Activated CD4-positive, alpha-beta T cell treated with anti-CD3 and anti-CD28 coated beads, Interleukin-2, amount 10 ng/mL, durations not matched to agents 7 days and 5 days (primary cell): ENCODE data around the gene PITRM1. TPM values are rescaled to one million over a fixed set of nuclear protein-coding genes. Genes with fewer than 3 reads are reported as not detected.

Experiments
- CTCF ChIA-PET: fragments of 350-600 bp; sonication (Branson Sonifier 250); formaldehyde crosslinking; loops from one replicate; lab custom pipeline; 2021; ENCODE audit warnings: antibody characterized with exemption; lab: Charles Lee
- POLR2A ChIA-PET: fragments of 350-600 bp; sonication (Branson Sonifier 250); formaldehyde crosslinking; loops from one replicate; lab custom pipeline; 2021; ENCODE audit warnings: antibody characterized with exemption; lab: Charles Lee
- DNase-seq: peaks from one replicate; pipeline ENCODE4 v3.0.0-alpha.2; 2020
- H3K27ac Mint-ChIP-seq: one replicate; pipeline ENCODE4 v1.8.0; 2021; ENCODE audit warnings: mild to moderate bottlenecking, moderate library complexity, mixed read lengths
- H3K27me3 Mint-ChIP-seq: one replicate; pipeline ENCODE4 v1.8.0; 2021; ENCODE audit warnings: mixed read lengths
- H3K36me3 Mint-ChIP-seq: one replicate; pipeline ENCODE4 v1.8.0; 2021; ENCODE audit warnings: low read depth, mixed read lengths
- H3K4me1 Mint-ChIP-seq: one replicate; pipeline ENCODE4 v1.8.0; 2021; ENCODE audit warnings: mixed read lengths
- H3K4me3 Mint-ChIP-seq: one replicate; pipeline ENCODE4 v1.8.0; 2021; ENCODE audit warnings: mild to moderate bottlenecking, moderate library complexity, mixed read lengths
- H3K9me3 Mint-ChIP-seq: one replicate; pipeline ENCODE4 v1.8.0; 2021; ENCODE audit warnings: mixed read lengths
- total RNA-seq, 2 experiments: library from RNA; stranded (reverse); gene quantifications; one replicate each; pipeline ENCODE4 v1.2.3, GENCODE V29; 2021

PITRM1 gene
- total RNA-seq, 2 experiments from 2014 or later: 57.4 to 58.0 TPM

DNA sequence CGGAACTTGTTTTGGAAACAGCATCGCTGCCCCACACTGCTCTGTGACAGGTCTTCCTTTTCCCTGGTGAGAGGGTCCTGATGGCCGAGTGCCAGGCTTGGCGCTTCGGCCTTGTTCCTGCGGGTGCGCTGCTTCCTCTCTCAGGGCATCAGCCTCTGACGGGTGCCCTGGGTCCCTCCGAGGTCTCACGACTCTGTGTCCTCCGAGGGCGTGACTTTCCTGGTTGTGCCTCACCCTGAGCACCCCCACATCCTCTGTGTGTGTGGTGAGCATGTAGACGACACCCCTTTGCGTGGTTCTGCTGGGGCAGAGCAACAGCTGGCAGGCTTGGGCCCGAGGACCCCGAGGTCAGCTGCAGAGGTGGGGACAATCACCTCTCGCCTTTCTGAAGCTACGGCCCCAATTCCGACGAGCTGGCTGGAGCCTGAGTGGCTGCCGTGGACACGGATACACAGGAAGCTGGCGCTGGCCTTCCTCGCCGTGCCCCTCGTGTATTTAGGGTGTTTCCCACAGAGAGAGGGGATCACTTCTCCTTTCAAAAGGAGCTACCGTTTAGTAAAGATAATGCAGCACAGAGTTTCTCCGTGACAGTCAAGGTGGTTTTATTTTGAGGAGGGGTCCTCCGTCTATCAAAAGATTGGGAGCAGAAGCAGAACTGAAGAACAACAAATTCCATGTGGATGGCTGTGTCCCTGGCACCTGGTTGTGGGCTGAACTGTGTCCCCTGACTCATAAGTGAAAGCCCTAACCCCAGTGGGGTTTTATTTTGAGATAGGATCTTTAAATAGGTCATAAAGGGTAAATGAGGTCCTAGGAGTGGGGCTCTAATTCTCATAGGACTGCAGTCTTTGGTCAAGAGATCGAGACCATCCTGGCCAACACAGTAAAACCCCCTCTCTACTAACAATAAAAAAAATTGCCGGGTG is 36.2 kb upstream of the PITRM1 start:
- Mint-ChIP-seq H3K4me1 (no peaks in the 10 kb centered on the region), H3K4me3 (no peak overlapping the region), H3K36me3 (no peaks in the 10 kb centered on the region), H3K27ac (no peak overlapping the region), H3K9me3 (no peaks in the 10 kb centered on the region), H3K27me3 (peaks cover 41% of the 10 kb centered on the region)
- DNase-seq: no peak
- CTCF ChIA-PET: interaction anchor here (1.3 kb wide), 1 partner anchor 15 kb away, joined by 3 read pairs; no protein-coding TSS in a partner anchor
- POLR2A ChIA-PET: no interaction called here

DNA sequence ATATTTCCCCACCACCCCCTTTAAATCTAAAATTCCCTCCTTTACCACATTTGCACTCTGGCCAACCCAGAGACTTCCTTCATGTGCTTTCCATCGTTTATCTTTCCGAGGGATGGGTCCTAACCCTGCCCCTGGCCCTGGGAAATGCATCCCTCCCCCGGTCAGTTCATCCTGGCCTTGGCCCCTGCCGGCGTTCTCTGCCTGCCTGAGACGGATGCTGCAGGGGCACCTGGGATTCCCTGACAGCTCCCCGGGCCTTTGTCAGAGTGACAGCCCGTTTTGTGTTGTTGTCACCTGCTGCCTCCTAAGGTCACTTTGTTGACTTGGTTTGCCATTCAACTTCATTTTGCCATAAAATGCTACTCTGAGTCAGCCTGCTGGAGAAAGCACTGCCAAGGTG is 34.8 kb upstream of the PITRM1 start:
- CTCF ChIA-PET: no interaction called here
- H3K4me3 Mint-ChIP-seq: no peak overlapping the region
- H3K36me3 Mint-ChIP-seq: no peaks in the 10 kb centered on the region
- POLR2A ChIA-PET: no interaction called here
- no peaks in the 10 kb centered on the region for H3K9me3 Mint-ChIP-seq
- no peak overlapping the region for H3K27ac Mint-ChIP-seq
- no peak for DNase-seq
- peaks cover 48% of the 10 kb centered on the region for H3K27me3 Mint-ChIP-seq
- H3K4me1 Mint-ChIP-seq: no peaks in the 10 kb centered on the region

DNA sequence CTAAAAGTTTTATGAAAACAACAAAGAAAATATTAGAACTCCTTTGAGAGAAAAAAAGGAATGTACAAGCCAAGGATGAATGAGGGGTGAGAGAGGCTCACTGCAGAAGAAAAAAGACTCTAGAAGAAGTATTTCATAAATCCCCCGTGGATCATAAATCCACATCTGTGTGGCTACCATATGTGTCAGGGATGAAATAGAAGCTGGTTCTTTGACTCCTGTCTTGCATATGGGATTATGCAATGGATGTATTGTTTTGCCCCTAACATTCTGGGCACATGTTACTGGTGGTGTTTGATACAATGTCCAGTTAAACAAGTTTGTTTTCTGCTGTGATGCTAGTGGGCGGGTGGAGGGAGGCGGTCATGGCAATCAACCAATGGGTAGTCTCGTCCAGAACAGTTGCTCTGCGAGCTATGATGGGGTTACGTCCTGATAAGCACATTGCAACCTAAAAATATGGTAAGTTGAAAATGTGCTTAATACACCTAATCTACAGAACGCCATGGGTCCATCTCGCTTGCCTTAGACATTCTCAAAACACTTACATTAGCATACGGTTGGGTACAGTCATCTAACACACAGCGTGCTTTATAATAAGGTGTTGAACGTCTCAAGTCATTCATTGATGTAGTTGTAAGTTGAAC is 34.1 kb upstream of the PITRM1 start:
- Mint-ChIP-seq H3K4me1 (no peaks in the 10 kb centered on the region), H3K36me3 (no peaks in the 10 kb centered on the region), H3K4me3 (no peak overlapping the region), H3K27me3 (peaks cover 51% of the 10 kb centered on the region), H3K9me3 (no peaks in the 10 kb centered on the region), H3K27ac (no peak overlapping the region)
- ChIA-PET CTCF (no interaction called here), POLR2A (no interaction called here)
- DNase-seq: no peak

DNA sequence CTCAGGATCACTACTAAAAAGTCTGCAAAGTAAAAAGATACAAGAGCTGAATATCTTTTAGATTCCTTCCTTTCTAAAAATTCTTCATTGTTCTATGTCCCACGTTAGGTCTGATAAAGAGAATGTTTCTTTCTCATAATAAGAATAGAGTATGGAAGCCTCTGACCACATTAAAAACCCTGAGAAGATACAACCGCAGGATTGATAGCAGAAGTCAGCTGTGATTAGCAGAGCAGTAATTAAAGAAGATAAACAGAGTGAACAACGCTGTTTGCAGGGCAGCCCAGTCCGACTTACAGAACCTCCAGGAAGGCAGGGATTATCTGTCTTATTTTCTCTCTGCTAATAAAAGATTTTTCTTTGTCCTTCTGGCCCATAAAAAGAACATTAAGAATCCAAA is 31.4 kb upstream of the PITRM1 start:
- no peaks in the 10 kb centered on the region for H3K4me1 Mint-ChIP-seq
- POLR2A ChIA-PET: no interaction called here

DNA sequence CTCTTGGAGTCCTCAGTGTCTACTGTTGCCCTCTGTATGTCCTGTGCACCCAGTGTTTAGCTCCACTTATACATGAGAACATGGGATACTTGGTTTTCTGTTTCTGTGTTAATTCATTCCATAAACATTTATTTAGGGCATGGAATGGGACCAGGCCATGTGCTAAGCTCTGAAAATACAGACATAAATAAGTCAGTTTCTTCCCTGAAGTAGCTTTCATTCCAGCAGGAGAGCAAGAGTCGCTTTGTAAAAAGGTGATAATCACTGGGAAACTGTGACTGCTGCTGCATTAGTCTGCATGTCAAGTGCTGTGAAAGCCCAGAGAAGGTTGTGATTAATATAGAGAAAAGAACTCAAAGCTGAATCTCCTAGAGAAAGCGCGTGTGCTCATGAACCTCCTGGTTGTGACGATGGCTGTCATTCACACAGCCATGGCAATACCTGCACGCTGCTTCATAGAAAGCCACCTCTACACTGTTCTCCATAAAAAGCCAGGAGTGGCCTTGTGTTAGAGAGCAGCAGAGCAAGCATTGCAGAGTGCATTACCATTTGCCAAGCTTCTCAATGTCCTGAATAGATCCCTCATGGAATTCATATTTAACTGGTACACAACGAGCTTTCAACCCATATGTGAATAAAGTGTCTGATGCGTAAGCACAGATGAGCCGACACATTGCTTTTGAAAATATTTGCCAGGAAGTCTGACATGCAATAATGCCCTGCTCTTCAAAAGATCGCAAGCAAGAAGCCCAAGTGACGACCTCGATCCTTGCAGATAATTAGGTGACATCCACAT is 30.6 kb upstream of the PITRM1 start:
- DNase-seq: no peak
- Mint-ChIP-seq H3K27me3 (peaks cover 64% of the 10 kb centered on the region), H3K4me1 (peaks cover 5% of the 10 kb centered on the region), H3K27ac (no peak overlapping the region), H3K9me3 (no peaks in the 10 kb centered on the region), H3K36me3 (no peaks in the 10 kb centered on the region), H3K4me3 (no peak overlapping the region)
- ChIA-PET CTCF (interaction anchor here (1.5 kb wide), 1 partner anchor 11 kb away, joined by 3 read pairs; no protein-coding TSS in a partner anchor), POLR2A (no interaction called here)

More for the DNA sequence above, 31.4 kb upstream of the PITRM1 start:
- no peak overlapping the region for H3K4me3 Mint-ChIP-seq
- H3K27ac Mint-ChIP-seq: no peak overlapping the region
- H3K36me3 Mint-ChIP-seq: no peaks in the 10 kb centered on the region
- CTCF ChIA-PET: interaction anchor here (1.3 kb wide), 1 partner anchor 11 kb away, joined by 4 read pairs; no protein-coding TSS in a partner anchor
- no peak for DNase-seq
- no peaks in the 10 kb centered on the region for H3K9me3 Mint-ChIP-seq
- peaks cover 58% of the 10 kb centered on the region for H3K27me3 Mint-ChIP-seq

DNA sequence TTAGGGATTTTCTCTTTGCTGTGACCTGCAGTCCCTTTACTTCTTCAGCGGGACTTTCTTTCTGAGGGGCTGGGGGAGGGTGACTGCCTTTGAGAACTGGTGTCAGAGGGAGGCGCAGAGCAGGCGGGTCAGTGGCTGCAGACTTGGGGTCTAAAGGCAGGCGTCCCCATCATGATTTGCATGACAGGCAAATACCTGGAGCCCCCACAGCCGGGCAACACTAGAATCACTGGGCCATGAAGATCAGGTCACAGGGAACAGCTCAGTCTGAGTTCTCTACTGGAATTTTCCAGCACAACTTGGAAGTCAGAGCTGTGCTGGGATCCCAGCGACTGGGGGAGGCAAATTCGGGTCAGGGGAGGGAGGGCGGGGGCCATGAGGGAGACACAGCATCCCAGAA is 29.2 kb upstream of the PITRM1 start:
- Mint-ChIP-seq H3K9me3 (no peaks in the 10 kb centered on the region), H3K4me3 (no peak overlapping the region), H3K36me3 (no peaks in the 10 kb centered on the region), H3K4me1 (peaks cover 14% of the 10 kb centered on the region), H3K27ac (no peak overlapping the region), H3K27me3 (peaks cover 66% of the 10 kb centered on the region)
- CTCF ChIA-PET: interaction anchor here (1.5 kb wide), 1 partner anchor 9 kb away, joined by 3 read pairs; no protein-coding TSS in a partner anchor
- POLR2A ChIA-PET: no interaction called here
- DNase-seq: no peak

DNA sequence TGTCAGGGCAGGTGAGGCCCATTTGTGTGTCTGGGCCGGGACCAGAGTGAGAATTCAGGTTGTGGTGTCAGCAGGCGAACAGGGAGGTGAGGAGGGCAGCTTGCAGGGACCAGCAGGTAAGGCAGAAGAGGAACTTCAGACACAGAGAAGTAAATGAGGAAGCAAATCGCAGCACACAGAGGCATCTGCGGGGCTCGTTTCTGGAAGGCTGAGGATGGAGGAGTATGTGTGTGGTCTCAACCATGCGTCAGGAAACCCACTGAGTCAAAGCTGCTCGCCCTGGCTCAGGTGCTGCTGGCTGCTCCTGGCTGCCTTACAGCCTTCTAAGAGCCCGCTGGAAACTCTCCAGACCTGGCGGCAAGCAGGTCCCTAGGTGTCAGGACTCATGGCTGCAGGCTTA is 26.9 kb upstream of the PITRM1 start:
- H3K4me1 Mint-ChIP-seq: peaks cover 14% of the 10 kb centered on the region
- no peak overlapping the region for H3K27ac Mint-ChIP-seq
- ChIA-PET CTCF (no interaction called here), POLR2A (no interaction called here)
- H3K36me3 Mint-ChIP-seq: no peaks in the 10 kb centered on the region
- H3K4me3 Mint-ChIP-seq: no peak overlapping the region
- no peaks in the 10 kb centered on the region for H3K9me3 Mint-ChIP-seq
- H3K27me3 Mint-ChIP-seq: peaks cover 76% of the 10 kb centered on the region
- no peak for DNase-seq

DNA sequence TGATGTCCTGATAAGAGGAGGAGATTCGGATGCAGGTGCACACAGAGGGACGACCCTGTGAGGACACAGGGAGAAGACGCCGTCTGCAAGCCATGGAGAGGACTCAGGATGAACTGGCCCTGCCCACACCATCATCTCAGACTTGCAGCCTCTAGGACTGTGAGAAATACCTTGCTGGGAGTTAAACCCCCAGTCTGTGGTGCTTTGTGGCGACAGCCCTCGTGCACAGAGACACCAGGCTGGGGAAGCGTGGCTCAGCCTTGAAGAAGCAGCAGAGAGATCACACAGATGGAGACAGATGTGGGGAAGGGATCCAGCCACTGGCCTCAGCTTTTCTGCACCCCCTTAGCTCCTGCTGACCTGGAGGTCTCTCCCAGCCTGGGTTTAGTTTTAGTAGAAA is 26.3 kb upstream of the PITRM1 start:
- no peak for DNase-seq
- H3K27ac Mint-ChIP-seq: no peak overlapping the region
- H3K27me3 Mint-ChIP-seq: peaks cover 80% of the 10 kb centered on the region
- ChIA-PET CTCF (no interaction called here), POLR2A (no interaction called here)
- no peaks in the 10 kb centered on the region for H3K9me3 Mint-ChIP-seq
- H3K4me1 Mint-ChIP-seq: peaks cover 14% of the 10 kb centered on the region
- no peaks in the 10 kb centered on the region for H3K36me3 Mint-ChIP-seq
- no peak overlapping the region for H3K4me3 Mint-ChIP-seq

DNA sequence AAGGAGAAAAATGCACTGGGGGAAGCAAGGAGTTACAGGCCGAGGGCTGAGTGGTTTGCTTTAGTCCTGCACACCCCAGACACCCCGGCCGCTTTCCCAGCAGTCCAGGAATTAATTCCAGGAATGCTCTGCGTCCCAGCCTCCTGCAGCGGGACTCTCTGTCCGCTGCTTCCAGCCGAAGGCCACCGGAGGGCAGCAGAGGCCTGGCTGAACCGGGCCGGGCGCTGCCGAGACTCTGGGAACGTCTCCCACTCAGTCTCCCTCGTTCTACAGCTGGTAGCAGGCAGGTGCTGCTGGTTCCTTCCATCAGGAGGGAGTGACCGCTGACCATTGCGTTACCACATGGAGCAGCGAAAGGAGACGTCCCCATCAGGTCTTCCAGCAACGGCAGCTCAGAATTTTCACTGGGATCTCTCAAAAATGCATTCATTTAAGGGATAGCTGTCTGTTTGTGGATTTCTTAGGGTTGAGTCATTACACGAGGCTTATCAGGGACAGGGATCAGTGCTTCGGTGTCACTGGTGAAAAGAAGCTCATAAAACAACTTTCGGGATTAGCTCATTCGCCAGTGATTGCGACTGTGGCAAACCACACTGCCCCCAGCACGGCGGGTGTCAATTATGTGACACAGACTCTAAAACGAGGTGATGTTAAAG is 24.9 kb upstream of the PITRM1 start:
- peak; percentile 72 for DNase-seq
- Mint-ChIP-seq H3K4me1 (peaks cover 14% of the 10 kb centered on the region), H3K36me3 (no peaks in the 10 kb centered on the region), H3K4me3 (peak overlapping the region; percentile 0), H3K27me3 (peaks cover 79% of the 10 kb centered on the region), H3K27ac (no peak overlapping the region), H3K9me3 (no peaks in the 10 kb centered on the region)
- ChIA-PET POLR2A (interaction anchor here (0.6 to 0.7 kb wide), 2 partner anchors 24 to 579 kb away, joined by 4 to 5 read pairs; no protein-coding TSS in a partner anchor), CTCF (interaction anchor here (0.6 to 1.3 kb wide), 5 partner anchors 10 to 578 kb away, joined by 3 to 4 read pairs (median 3); no protein-coding TSS in a partner anchor)

DNA sequence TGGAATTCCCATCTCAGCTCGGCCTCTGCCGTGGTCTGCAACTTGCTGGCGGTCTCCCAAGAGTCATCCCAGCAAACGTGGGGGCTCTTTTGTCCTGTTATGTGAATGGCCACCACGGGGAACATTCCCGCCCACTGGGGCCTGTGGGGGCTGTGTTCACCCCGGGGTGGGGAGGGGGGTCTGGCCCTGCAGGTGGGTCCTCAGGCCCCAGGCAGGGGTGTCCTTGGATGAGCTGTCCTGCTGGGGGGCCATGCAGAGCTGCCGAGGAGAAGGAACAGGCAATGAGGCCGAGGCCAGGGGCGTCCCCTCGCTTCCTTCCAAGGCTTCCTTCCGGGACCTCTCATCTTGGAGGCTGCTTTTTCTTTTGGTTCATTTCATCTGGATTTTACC is 24.4 kb upstream of the PITRM1 start:
- no peak overlapping the region for H3K27ac Mint-ChIP-seq
- ChIA-PET CTCF (interaction anchor here (0.9 to 1.3 kb wide), 3 partner anchors 10 to 578 kb away, joined by 3 read pairs; no protein-coding TSS in a partner anchor), POLR2A (no interaction called here)

DNA sequence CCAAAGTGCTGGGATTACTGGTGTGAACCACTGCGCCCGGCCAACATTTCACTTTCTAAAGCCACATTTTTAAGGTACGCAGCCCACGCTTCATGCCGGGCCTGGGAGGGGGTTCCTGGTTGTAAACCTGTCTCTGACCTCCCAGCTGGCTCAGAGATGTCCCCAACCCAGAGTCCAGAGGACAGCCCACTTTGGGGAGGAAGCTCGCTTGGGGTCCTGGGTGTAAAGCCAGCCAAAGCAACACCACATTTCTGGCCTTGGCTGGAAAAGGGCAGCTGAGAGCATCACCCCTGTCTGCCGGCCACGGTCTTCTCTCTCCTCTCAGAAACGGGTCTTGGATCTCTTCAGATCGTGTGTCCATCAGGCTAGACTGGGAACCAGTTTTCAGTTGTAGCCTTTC is 23.9 kb upstream of the PITRM1 start:
- Mint-ChIP-seq H3K27me3 (peaks cover 77% of the 10 kb centered on the region), H3K27ac (no peak overlapping the region), H3K9me3 (no peaks in the 10 kb centered on the region), H3K36me3 (no peaks in the 10 kb centered on the region), H3K4me1 (peaks cover 14% of the 10 kb centered on the region), H3K4me3 (no peak overlapping the region)
- DNase-seq: no peak
- ChIA-PET POLR2A (no interaction called here), CTCF (no interaction called here)

More for the DNA sequence above, 24.4 kb upstream of the PITRM1 start:
- no peaks in the 10 kb centered on the region for H3K9me3 Mint-ChIP-seq
- no peaks in the 10 kb centered on the region for H3K36me3 Mint-ChIP-seq
- no peak overlapping the region for H3K4me3 Mint-ChIP-seq
- peaks cover 14% of the 10 kb centered on the region for H3K4me1 Mint-ChIP-seq
- no peak for DNase-seq
- peaks cover 79% of the 10 kb centered on the region for H3K27me3 Mint-ChIP-seq

DNA sequence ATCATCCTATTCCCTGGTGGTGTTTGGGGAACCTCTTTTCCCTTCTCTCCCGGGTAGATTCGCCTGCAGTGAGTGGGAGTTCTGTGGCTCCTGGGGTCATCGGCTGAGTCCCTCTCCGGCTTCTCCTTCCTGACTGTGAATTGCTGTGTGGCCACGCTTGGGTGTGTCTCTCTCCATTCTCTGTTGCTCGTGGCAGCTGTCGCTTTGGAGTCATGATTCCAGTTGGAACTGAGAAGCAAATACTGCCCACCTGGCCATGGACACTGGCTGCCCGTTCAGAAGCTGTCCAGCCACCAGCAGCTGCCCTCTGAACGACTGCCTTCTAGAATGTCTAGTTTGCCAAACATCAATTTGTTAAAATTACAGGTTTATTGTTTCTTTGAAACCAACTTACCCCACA is 23.1 kb upstream of the PITRM1 start:
- no peak for DNase-seq
- Mint-ChIP-seq H3K36me3 (no peaks in the 10 kb centered on the region), H3K4me1 (peaks cover 14% of the 10 kb centered on the region), H3K9me3 (no peaks in the 10 kb centered on the region), H3K27me3 (peaks cover 74% of the 10 kb centered on the region), H3K27ac (no peak overlapping the region), H3K4me3 (no peak overlapping the region)
- ChIA-PET CTCF (interaction anchor here (1.2 kb wide), 1 partner anchor 10 kb away, joined by 4 read pairs; no protein-coding TSS in a partner anchor), POLR2A (no interaction called here)
